Ishikawa (cell line): ENCODE measurements around the gene STT3B.

Experiments used
- CEBPB ChIP-seq: IDR thresholded peaks from 2 replicates; pipeline ENCODE4 v1.6.1; 2012
- CREB1 ChIP-seq: IDR thresholded peaks from 2 replicates; pipeline ENCODE4 v1.6.1; 2012; ENCODE audit warnings: low read depth
- EGR1 ChIP-seq: IDR thresholded peaks from 2 replicates; pipeline ENCODE4 v1.6.1; 2012
- EP300 ChIP-seq: IDR thresholded peaks from 2 replicates; pipeline ENCODE4 v1.6.1; 2012; ENCODE audit warnings: borderline replicate concordance
- FOXM1 ChIP-seq: IDR thresholded peaks from 2 replicates; pipeline ENCODE4 v1.6.1; 2012; ENCODE audit warnings: low read depth, borderline replicate concordance
- MAX ChIP-seq: IDR thresholded peaks from 2 replicates; pipeline ENCODE4 v1.6.1; 2012
- REST ChIP-seq: IDR thresholded peaks from 2 replicates; pipeline ENCODE4 v1.6.1; 2012; ENCODE audit warnings: low read depth, mild to moderate bottlenecking
- TAF1 ChIP-seq: IDR thresholded peaks from 2 replicates; pipeline ENCODE4 v1.6.1; 2012; ENCODE audit warnings: low read depth, mild to moderate bottlenecking
- TCF12 ChIP-seq: IDR thresholded peaks from 2 replicates; pipeline ENCODE4 v1.6.1; 2012; ENCODE audit warnings: low read depth
- TEAD4 ChIP-seq: IDR thresholded peaks from 2 replicates; pipeline ENCODE4 v1.6.1; 2012
- USF1 ChIP-seq: IDR thresholded peaks from 2 replicates; pipeline ENCODE4 v1.6.1; 2012
- ZBTB7A ChIP-seq: IDR thresholded peaks from 2 replicates; pipeline ENCODE4 v1.6.1; 2012; ENCODE audit warnings: low read depth

The STT3B gene

GRCh38 chr3:31671976-31672375, 139.3 kb downstream of the STT3B start:
- TF ChIP-seq USF1 = no peak
- no peak for TF ChIP-seq CEBPB
- TF ChIP-seq TCF12 = no peak
- no peak for TF ChIP-seq TEAD4
- TF ChIP-seq EP300 = no peak
- TF ChIP-seq ZBTB7A = no peak
- TF ChIP-seq MAX = no peak

- TF ChIP-seq MAX (no peak), CEBPB (no peak)
These were observed 141.2 kb downstream of the STT3B start for GRCh38 chr3:31673950-31674349.

- TF ChIP-seq ZBTB7A (no peak), USF1 (no peak), TAF1 (no peak), EP300 (no peak), EGR1 (no peak), REST (no peak), CREB1 (no peak), FOXM1 (no peak), CEBPB (no peak), MAX (no peak)
These were observed 143.8 kb downstream of the STT3B start for GRCh38 chr3:31676556-31676955.

- no peak for TF ChIP-seq REST
- no peak for TF ChIP-seq ZBTB7A
- no peak for TF ChIP-seq CREB1
These were observed 147.5 kb downstream of the STT3B start for GRCh38 chr3:31680072-31680870.
